ENCODE results near the gene TEX54. TPM values are rescaled to one million over a fixed set of nuclear protein-coding genes. Genes with fewer than 3 reads are reported as not detected.
A peak's percentile ranks its signal among the peaks of the same experiment; 100 is the strongest.

The TEX54 gene
- total and polyA plus RNA-seq, 2 of the 13 experiments (the other 11 are each of a cell fraction or from before 2014, with no cell fraction given), result not detected

- TF ChIP-seq ZNF331 (CRISPR knock-in tag; IDR thresholded peaks at IDR 0.05), result peak; percentile 51; the same call in 1 of the 2 replicates
- peak; percentile 53; the same call in 1 of the 2 replicates for TF ChIP-seq NR0B2 (CRISPR knock-in tag; IDR thresholded peaks at IDR 0.05)
- no peak for TF ChIP-seq PAWR (CRISPR knock-in tag; IDR thresholded peaks at IDR 0.05; ENCODE audit: borderline replicate concordance)
- TF ChIP-seq PLSCR1 (CRISPR knock-in tag; IDR thresholded peaks at IDR 0.05; ENCODE audit: borderline replicate concordance), result no peak
- TF ChIP-seq ZNF530 (CRISPR knock-in tag; IDR thresholded peaks at IDR 0.05; ENCODE audit: low read depth), result no peak
- TF ChIP-seq HMGA1 (CRISPR knock-in tag; conservative IDR thresholded peaks at IDR 0.05), result no peak
- TF ChIP-seq THAP8 (CRISPR knock-in tag; IDR thresholded peaks at IDR 0.05; ENCODE audit: borderline replicate concordance), result 0 out of 2 replicates have a peak, but pooled peaks have one; percentile 86
- TF ChIP-seq NFE2L2 (IDR thresholded peaks at IDR 0.05; ENCODE audit: low read length), result no peak
- TF ChIP-seq ZBTB25 (CRISPR knock-in tag; IDR thresholded peaks at IDR 0.05), result no peak
- peak; percentile 71 for TF ChIP-seq XRCC5 (optimal IDR thresholded peaks at IDR 0.05; ENCODE audit: low read length)
- TF ChIP-seq TOE1 (CRISPR knock-in tag; IDR thresholded peaks at IDR 0.05), result no peak
- no peak for TF ChIP-seq ZSCAN20 (CRISPR knock-in tag; IDR thresholded peaks at IDR 0.05; ENCODE audit: borderline replicate concordance)
- TF ChIP-seq ATF4 (CRISPR knock-in tag; IDR thresholded peaks at IDR 0.05), result no peak
- peak; percentile 75 for TF ChIP-seq KDM5A (IDR thresholded peaks at IDR 0.05; ENCODE audit: borderline replicate concordance, low read length)
- no peak for TF ChIP-seq SMARCE1 (IDR thresholded peaks at IDR 0.05; ENCODE audit: borderline replicate concordance)
- TF ChIP-seq ZNF556 (CRISPR knock-in tag; IDR thresholded peaks at IDR 0.05; ENCODE audit: borderline replicate concordance), result no peak
- TF ChIP-seq BCL3 (CRISPR knock-in tag; IDR thresholded peaks at IDR 0.05), result peak; percentile 92
- peak; percentile 87; the same call in 1 of the 2 replicates for TF ChIP-seq ZNF225 (CRISPR knock-in tag; IDR thresholded peaks at IDR 0.05)
- TF ChIP-seq ZNF674 (CRISPR knock-in tag; IDR thresholded peaks at IDR 0.05; ENCODE audit: low read depth), result peak; percentile 35; the same call in 1 of the 2 replicates
- TF ChIP-seq E2F1 (CRISPR knock-in tag; IDR thresholded peaks at IDR 0.05), result no peak
- TF ChIP-seq PAF1 (CRISPR knock-in tag; IDR thresholded peaks at IDR 0.05), result 0 out of 2 replicates have a peak, but pooled peaks have one; percentile 45
- TF ChIP-seq POGZ (CRISPR knock-in tag; IDR thresholded peaks at IDR 0.05), result peak; percentile 43; the same call in 1 of the 2 replicates
- TF ChIP-seq ZMAT3 (CRISPR knock-in tag; conservative IDR thresholded peaks at IDR 0.05), result peak; percentile 61
These were observed 41.0 kb downstream of the TEX54 start, which contains the start of gene TMEM223 (continued) for GRCh38 chr11:62791501-62792201.
